HG02973 (cell line): ENCODE results near the gene BHLHE40.
A peak's percentile ranks its signal among the peaks of the same experiment; 100 is the strongest.
"Not testable (repeated sequence)": the region's sequence is repeated elsewhere in the genome, so short reads cannot be mapped to it uniquely, and the experiment has no call there.

Source experiments
- ATAC-seq: cut with Tn5 transposase; IDR thresholded peaks from one replicate; pipeline ENCODE4 v1.9.1; 2021; ENCODE audit warnings: moderate library complexity; ENCODE audit not compliant: unreplicated experiment

The BHLHE40 gene

GRCh38 chr3:4959180-4959579, 20.1 kb upstream of the BHLHE40 start:
- no peak for ATAC-seq

GRCh38 chr3:4961865-4962264, 17.4 kb upstream of the BHLHE40 start:
- not testable (repeated sequence) for ATAC-seq

GRCh38 chr3:4963669-4964570, 15.3 kb upstream of the BHLHE40 start:
- no peak for ATAC-seq

- ATAC-seq = not testable (repeated sequence)
These were observed 13.2 kb upstream of the BHLHE40 start for GRCh38 chr3:4966006-4966405.

GRCh38 chr3:4967683-4968082, 11.6 kb upstream of the BHLHE40 start:
- ATAC-seq = not testable (repeated sequence)

DNA sequence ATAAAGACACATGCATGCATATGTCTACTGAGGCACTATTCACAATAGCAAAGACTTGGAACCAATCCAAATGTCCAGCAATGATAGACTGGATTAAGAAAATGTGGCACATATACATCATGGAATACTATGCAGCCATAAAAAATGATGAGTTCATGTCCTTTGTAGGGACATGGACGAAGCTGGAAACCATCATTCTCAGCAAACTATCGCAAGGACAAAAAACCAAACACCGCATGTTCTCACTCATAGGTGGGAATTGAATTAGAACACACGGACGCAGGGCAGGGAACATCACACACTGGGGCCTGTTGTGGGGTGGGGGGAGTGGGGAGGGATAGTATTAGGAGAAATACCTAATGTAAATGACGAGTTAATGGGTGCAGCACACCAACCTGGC, 7.8 kb upstream of the BHLHE40 start:
- not testable (repeated sequence) for ATAC-seq

DNA sequence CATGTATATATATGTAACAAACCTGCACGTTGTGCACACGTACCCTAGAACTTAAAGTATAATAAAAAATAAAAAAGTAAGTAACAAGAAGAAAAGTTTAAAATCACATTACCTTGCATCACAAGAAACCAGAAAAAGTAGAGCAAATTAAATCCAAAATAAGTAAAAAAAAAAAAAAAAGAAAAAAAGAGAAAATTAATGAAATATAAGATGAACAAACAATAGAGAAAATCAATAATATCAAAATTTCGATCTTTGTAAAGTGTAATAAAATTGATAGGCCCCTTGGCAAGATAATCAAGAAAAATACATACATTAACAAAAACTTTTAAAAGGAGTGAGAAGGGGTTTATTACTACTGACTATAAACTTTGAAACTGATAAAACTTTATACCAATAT, 7.4 kb upstream of the BHLHE40 start:
- ATAC-seq = no peak

DNA sequence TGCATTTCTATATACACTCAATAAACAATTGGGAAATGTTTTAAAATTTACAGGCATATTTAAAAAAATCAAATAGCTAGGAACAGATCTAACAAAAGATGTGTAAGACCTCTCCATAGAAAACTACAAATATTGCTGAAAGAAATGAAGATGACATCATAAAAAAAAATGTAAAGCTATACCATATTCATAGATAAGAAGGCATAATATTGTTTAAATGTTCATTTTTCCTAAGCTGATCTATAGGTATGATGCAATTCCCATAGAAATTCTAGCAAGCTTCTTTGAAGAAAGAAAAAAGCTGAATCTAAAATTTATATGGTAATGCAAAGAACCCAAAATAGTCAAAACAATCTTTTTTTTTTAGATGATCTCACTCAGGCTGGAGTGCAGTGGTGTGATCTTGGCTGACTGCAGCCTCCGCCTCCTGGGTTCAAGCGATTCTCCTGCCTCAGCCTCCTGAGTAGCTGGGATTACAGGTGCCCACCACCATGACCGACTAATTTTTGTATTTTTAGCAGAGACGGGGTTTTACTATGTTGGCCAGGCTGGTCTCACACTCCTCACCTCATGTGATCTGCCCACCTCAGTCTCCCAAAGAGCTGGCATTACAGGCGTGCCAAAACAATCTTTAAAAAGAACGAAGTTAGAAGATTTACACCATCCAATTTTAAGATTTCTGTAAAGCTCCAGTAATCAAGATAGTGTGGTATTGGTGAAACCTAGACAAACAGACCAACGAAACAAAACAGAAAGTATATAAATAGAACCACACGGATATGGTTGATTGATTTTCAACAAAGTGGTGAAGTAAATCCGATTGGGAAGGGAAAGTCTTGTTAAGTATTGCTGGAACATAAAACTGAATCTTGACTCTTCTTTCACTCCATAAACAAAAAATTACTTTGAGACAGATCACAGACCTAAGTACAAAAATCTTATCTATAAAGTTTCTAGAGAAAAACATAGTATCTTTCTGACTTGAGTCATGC, 6.3 kb upstream of the BHLHE40 start:
- ATAC-seq = no peak

- no peak for ATAC-seq
These were observed 5.1 kb upstream of the BHLHE40 start for GRCh38 chr3:4974154-4974553.

- no peak for ATAC-seq
These were observed 3.1 kb upstream of the BHLHE40 start for GRCh38 chr3:4976109-4976508.

GRCh38 chr3:4977001-4977852, 2.0 kb upstream of the BHLHE40 start:
- ATAC-seq = peak; percentile 43

DNA sequence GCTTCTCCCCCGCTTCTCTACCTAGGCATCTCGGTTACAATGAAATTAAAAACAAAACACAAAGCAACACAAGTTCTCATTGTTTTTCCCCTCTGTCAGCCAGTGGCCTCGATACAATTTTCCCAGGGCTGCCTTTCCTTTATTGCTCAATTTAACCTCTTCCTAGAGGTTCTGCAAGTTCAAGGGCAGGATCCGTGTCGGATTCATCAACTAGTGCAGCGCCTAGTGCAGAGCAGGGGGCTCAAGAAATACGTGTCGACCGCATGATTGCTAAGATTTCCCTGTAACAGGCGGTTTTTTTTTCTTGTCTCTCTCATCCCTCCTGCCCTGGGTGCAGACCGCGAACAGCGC, 1.4 kb upstream of the BHLHE40 start:
- ATAC-seq = no peak

DNA sequence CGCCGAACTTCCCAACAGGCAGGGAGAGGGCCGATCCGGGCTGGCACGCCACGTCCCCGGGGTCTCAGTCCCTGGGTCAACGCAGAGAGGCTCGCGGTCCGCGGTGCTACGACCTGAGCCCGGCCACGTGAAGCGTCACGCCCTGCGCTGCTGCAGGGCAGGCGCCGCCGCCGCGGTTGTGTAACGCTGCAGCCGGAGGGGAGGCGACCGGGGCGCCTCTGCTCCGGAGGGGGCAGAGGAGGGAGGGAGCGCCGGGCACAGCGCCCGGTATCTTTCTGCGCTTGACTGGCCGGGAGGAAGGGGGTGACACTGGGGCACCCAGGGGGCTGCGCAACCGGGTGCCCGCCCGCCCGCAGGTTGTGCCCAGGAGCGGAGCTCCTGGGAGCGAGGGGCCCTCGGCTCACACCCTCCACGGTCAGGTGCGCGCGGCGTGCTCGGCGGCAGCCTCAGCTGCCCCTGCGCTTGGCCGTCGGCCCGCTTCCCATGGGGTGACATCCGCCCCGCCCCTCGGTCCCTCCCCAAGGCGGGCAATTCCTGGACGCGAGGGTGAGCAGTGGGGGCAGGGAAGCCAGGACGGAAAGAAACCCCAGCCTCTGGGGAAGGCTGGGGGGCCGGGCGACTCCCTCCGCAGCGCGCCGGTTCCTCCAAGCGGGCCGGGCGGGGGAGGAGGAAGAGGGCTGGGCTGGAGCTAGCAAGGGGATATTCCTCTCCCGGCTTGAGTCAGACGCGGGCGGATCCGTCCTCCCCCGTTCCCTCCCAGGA, 852 bp upstream of the BHLHE40 start:
- ATAC-seq = peak; percentile 37

- ATAC-seq = peak; percentile 39
These were observed 240 bp upstream of the BHLHE40 start for GRCh38 chr3:4978966-4979427.

DNA sequence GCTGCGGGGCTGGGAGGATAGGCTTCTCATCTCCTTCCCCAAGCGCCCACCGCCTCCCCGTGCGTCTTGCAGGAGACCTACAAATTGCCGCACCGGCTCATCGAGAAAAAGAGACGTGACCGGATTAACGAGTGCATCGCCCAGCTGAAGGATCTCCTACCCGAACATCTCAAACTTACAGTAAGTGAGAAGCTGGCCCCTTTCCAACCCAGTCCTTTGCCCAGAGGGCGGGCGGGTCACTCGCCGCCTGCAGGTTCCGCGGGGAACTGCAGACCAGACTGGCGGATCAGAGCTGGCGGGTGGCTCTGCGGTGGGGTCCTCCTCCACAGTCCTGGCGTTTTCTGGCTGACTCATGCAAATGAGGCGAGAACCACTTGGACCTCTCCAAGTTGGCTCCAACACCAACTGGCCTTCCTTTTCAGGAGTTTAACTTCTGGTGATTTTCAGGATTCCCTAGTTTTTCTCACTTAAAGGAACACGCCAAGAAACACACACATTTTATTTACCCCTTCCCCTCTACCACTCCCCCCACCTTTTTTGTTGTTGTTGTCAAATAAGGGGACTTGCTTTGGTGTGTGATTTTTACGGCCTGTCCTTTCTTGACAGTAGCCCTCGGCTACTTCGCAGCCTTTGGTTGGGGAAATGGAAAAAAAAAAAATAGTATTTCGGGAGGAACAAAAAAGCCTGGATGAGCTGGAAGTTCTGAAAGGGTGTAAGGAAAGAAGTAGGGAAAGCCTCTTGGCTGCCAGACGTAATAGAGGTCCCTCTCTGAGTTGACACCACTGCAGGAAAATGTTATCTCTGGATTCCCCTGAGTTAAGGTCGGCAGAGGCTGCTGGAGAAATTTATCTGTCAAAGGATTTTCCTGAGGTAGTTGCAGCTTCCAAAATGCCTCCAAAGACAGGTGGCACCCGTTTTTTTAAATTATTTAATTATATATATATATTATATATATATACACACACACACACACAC, 1.3 kb downstream of the BHLHE40 start:
- no peak for ATAC-seq

DNA sequence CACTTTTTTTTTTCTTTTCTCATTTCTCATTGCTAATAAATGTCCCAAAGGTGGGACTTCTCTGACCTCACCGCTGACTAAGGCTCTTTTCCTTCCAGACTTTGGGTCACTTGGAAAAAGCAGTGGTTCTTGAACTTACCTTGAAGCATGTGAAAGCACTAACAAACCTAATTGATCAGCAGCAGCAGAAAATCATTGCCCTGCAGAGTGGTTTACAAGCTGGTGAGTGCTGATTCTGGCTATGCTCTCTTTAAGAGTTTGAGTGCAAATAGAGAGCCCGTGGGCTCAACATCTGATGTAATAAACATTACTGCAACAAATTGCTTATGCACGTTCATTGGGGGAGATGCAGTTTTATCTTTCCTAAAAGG, 2.0 kb downstream of the BHLHE40 start:
- no peak for ATAC-seq

GRCh38 chr3:4981665-4982494, 2.6 kb downstream of the BHLHE40 start:
- ATAC-seq = no peak
